DND-41 (cell line): ENCODE results near the gene TMEM9.

ENCODE experiments used
- ATAC-seq: fragments of 200-7000 bp; cut with Tn5 transposase; 3 replicates; pipeline ENCODE4 v1.9.1; 2021; ENCODE audit warnings: low read depth; ENCODE audit not compliant: insufficient read depth
- DNase-seq: peaks from one replicate; pipeline ENCODE4 v3.0.0-alpha.2; 2020
- H2AFZ ChIP-seq: 2 replicates; pipeline ENCODE4 v1.6.0; 2012; ENCODE audit warnings: low read depth, low read length
- H3K27ac ChIP-seq: 2 replicates; pipeline ENCODE4 v1.5.1; 2012; ENCODE audit warnings: low read length, inconsistent platforms
- H3K27me3 ChIP-seq: fragments of 200-600 bp; sonication (generic); 2 replicates; pipeline ENCODE4 v1.6.0; 2012; ENCODE audit warnings: low read length, mild to moderate bottlenecking, inconsistent platforms; ENCODE audit not compliant: insufficient read depth, poor library complexity
- H3K36me3 ChIP-seq: 2 replicates; pipeline ENCODE4 v1.5.1; 2012; ENCODE audit warnings: low read length, inconsistent platforms; ENCODE audit not compliant: insufficient read depth
- H3K4me1 ChIP-seq: 2 replicates; pipeline ENCODE4 v1.5.1; 2012; ENCODE audit warnings: mild to moderate bottlenecking, low read length; ENCODE audit not compliant: insufficient read depth
- H3K4me2 ChIP-seq: 2 replicates; pipeline ENCODE4 v1.6.0; 2012; ENCODE audit warnings: mild to moderate bottlenecking, moderate library complexity, low read length, inconsistent platforms; ENCODE audit not compliant: insufficient read depth
- H3K4me3 ChIP-seq, 2 experiments: fragments of 200-600 bp in 1 of 2; shearing (Covaris generic) in 1 of 2; 2 replicates each; pipeline ENCODE4 v1.5.1; 2012 to 2016; ENCODE audit warnings: inconsistent platforms in 2 of 2, low read length in 2 of 2, mild to moderate bottlenecking in 2 of 2, low read depth in 1 of 2, moderate library complexity in 1 of 2
- H3K79me2 ChIP-seq: 2 replicates; pipeline ENCODE4 v1.6.0; 2012; ENCODE audit warnings: low read length, inconsistent platforms; ENCODE audit not compliant: insufficient read depth
- H3K9ac ChIP-seq: 2 replicates; pipeline ENCODE4 v1.6.0; 2012; ENCODE audit warnings: low read depth, mild to moderate bottlenecking, inconsistent platforms, low read length, moderate library complexity
- H3K9me3 ChIP-seq: 2 replicates; pipeline ENCODE4 v1.5.1; 2012; ENCODE audit warnings: low read length, moderate library complexity, mild to moderate bottlenecking, inconsistent platforms; ENCODE audit not compliant: insufficient read depth, severe bottlenecking
- H4K20me1 ChIP-seq: 2 replicates; pipeline ENCODE4 v1.6.0; 2012; ENCODE audit warnings: low read length; ENCODE audit not compliant: insufficient read depth
- CTCF ChIP-seq: IDR thresholded peaks from 2 replicates; pipeline ENCODE4 v1.5.1; 2012; ENCODE audit warnings: borderline replicate concordance, low read length, moderate library complexity, mild to moderate bottlenecking; ENCODE audit not compliant: poor library complexity, severe bottlenecking; ENCODE audit errors: extremely low read depth
- EZH2 ChIP-seq: IDR thresholded peaks from 3 replicates; pipeline ENCODE4 v1.6.1; 2012; ENCODE audit warnings: borderline replicate concordance, low read depth, mild to moderate bottlenecking, moderate library complexity, low read length, inconsistent platforms; ENCODE audit not compliant: severe bottlenecking

TMEM9 gene

GRCh38 chr1:201137024-201137392 lies 17.3 kb downstream of the TMEM9 start:
- H3K27me3 ChIP-seq = no peaks in the 10 kb centered on the region
- H2AFZ ChIP-seq = no peak overlapping the region
- ATAC-seq (no peak), DNase-seq (no peak)
- H3K9me3 ChIP-seq = no peaks in the 10 kb centered on the region
- no peak overlapping the region for H3K27ac ChIP-seq
- no peaks in the 10 kb centered on the region for H3K4me1 ChIP-seq
- TF ChIP-seq CTCF (no peak), EZH2 (no peak)
- no peaks in the 10 kb centered on the region for H3K79me2 ChIP-seq
- peaks cover 67% of the 10 kb centered on the region for H3K36me3 ChIP-seq
- no peak overlapping the region for H3K4me2 ChIP-seq
- H4K20me1 ChIP-seq = peaks cover 11% of the 10 kb centered on the region
- no peak overlapping the region for H3K4me3 ChIP-seq
- no peak overlapping the region for H3K9ac ChIP-seq

- H3K4me1 ChIP-seq = no peaks in the 10 kb centered on the region
- H3K4me3 ChIP-seq = no peak overlapping the region
- no peak overlapping the region for H3K4me2 ChIP-seq
- DNase-seq (no peak), ATAC-seq (no peak)
- peaks cover 11% of the 10 kb centered on the region for H4K20me1 ChIP-seq
- H3K36me3 ChIP-seq = peaks cover 62% of the 10 kb centered on the region
- no peaks in the 10 kb centered on the region for H3K27me3 ChIP-seq
- H2AFZ ChIP-seq = no peak overlapping the region
- H3K9me3 ChIP-seq = no peaks in the 10 kb centered on the region
- no peak overlapping the region for H3K27ac ChIP-seq
- TF ChIP-seq CTCF = no peak
- no peak for TF ChIP-seq EZH2
- no peak overlapping the region for H3K9ac ChIP-seq
- no peaks in the 10 kb centered on the region for H3K79me2 ChIP-seq
These were observed 17.8 kb downstream of the TMEM9 start for GRCh38 chr1:201136355-201137023.

DNA sequence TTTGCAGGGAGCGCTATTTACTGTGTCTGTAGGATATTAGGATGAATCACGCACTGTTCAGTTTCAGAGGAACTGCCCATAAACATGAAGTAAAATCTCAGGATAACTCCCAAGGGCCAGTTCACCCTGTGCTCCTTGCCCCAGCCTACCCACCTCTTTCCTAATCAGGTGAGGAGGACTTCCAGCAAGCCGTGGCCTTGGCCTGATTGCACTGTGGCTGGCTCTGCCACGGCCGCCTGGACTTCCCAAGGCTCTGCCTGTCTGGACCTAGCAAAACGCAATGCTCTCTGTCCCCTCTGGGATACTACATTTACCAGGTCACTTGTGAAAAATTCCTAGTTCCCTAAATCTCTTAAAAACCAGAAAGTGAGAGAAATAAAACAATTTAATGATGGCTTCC lies 19.9 kb downstream of the TMEM9 start:
- no peak overlapping the region for H3K4me2 ChIP-seq
- no peaks in the 10 kb centered on the region for H3K4me1 ChIP-seq
- no peaks in the 10 kb centered on the region for H3K9me3 ChIP-seq
- H3K4me3 ChIP-seq = no peak overlapping the region
- H3K9ac ChIP-seq = no peak overlapping the region
- no peak overlapping the region for H2AFZ ChIP-seq
- DNase-seq = no peak
- ATAC-seq = no peak
- no peaks in the 10 kb centered on the region for H3K27me3 ChIP-seq
- TF ChIP-seq CTCF (no peak), EZH2 (no peak)
- no peak overlapping the region for H3K27ac ChIP-seq
- no peaks in the 10 kb centered on the region for H3K79me2 ChIP-seq
- H4K20me1 ChIP-seq = peaks cover 8% of the 10 kb centered on the region
- H3K36me3 ChIP-seq = peaks cover 42% of the 10 kb centered on the region
